Measurements from ENCODE around the gene PRORP. TPM values are rescaled to one million over a fixed set of nuclear protein-coding genes. Genes with fewer than 3 reads are reported as not detected.

The PRORP gene
- total RNA-seq, 4 donors from 2014 or later: 23.6 to 45.4 (median 42.3) TPM

DNA sequence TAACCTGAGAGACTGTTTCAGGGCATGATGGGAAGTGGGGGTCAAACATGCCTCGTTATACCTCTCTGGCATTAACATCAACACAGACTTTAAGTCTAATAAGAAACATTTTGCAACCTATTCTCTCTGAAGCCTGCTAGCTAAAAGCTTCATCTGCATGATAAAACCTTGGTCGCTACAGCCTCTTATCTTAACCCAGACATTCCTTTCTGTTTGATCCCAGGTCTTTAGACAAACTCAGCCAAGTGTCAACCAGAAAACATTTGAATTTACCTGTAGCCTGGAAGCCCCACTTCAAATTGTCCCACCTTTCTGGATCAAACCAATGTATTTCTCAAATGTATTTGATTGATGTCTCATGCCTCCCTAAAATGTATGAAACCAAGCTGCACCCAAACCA lies 9.7 kb upstream of the PRORP start:
- Histone ChIP-seq H3K36me3 (peaks cover 24 to 26% of the 10 kb centered on the region in 2 donors), H3K4me3 (replicated peaks in 1 of 3) (no peak overlapping the region), H3K27me3 (no peaks in the 10 kb centered on the region), H3K4me1 (no peaks in the 10 kb centered on the region), H3K9me3 (no peaks in the 10 kb centered on the region), H3K27ac (no peak overlapping the region)
- 88 to 98% methylated on average over 2 of the region's 2 CpGs for WGBS, 2 donors
- intact Hi-C loops (cut with DNase I): no loop called here
- TF ChIP-seq POLR2A (IDR thresholded peaks at IDR 0.05) (no peak), CTCF (IDR thresholded peaks at IDR 0.05) (no peak)
- no peak for DNase-seq

- intact Hi-C loops (cut with DNase I): no loop called here
- DNase-seq: no peak
- Histone ChIP-seq H3K36me3 (peaks cover 24 to 26% of the 10 kb centered on the region in 2 donors), H3K27ac (no peak overlapping the region), H3K9me3 (no peaks in the 10 kb centered on the region), H3K4me3 (replicated peaks in 1 of 3) (no peak overlapping the region), H3K27me3 (no peaks in the 10 kb centered on the region), H3K4me1 (no peaks in the 10 kb centered on the region)
- 96% methylated on average over 4 of the region's 4 CpGs for WGBS, 2 donors
- TF ChIP-seq POLR2A (IDR thresholded peaks at IDR 0.05) (no peak), CTCF (IDR thresholded peaks at IDR 0.05) (no peak)
Measured at GRCh38 chr14:35113308-35113950, 8.9 kb upstream of the PRORP start.

- no peaks in the 10 kb centered on the region for H3K4me1 ChIP-seq
- TF ChIP-seq CTCF (IDR thresholded peaks at IDR 0.05) (no peak), POLR2A (IDR thresholded peaks at IDR 0.05) (no peak)
- intact Hi-C loops (cut with DNase I): no loop called here
- DNase-seq: no peak
- no peak overlapping the region for H3K27ac ChIP-seq
- no peaks in the 10 kb centered on the region for H3K27me3 ChIP-seq
- 91 to 95% methylated on average over 2 of the region's 2 CpGs for WGBS, 2 donors
- H3K36me3 ChIP-seq: peaks cover 23 to 24% of the 10 kb centered on the region in 2 donors
- H3K4me3 ChIP-seq (replicated peaks in 1 of 3): no peak overlapping the region
- H3K9me3 ChIP-seq: no peaks in the 10 kb centered on the region
Measured at GRCh38 chr14:35114036-35114435, 8.3 kb upstream of the PRORP start.

- H3K4me1 ChIP-seq: peaks cover 0 to 9% of the 10 kb centered on the region in 2 donors
- no peak overlapping the region for H3K4me3 ChIP-seq (replicated peaks in 1 of 3)
- WGBS, 2 donors: 97 to 99% methylated on average over 4 of the region's 4 CpGs
- no peak for DNase-seq
- no peaks in the 10 kb centered on the region for H3K9me3 ChIP-seq
- peaks cover 7 to 9% of the 10 kb centered on the region in 2 donors for H3K36me3 ChIP-seq
- intact Hi-C loops (cut with DNase I): no loop called here
- H3K27ac ChIP-seq: no peak overlapping the region
- TF ChIP-seq CTCF (IDR thresholded peaks at IDR 0.05) (no peak), POLR2A (IDR thresholded peaks at IDR 0.05) (no peak)
- no peaks in the 10 kb centered on the region for H3K27me3 ChIP-seq
Measured at GRCh38 chr14:35116242-35116641, 6.1 kb upstream of the PRORP start.

DNA sequence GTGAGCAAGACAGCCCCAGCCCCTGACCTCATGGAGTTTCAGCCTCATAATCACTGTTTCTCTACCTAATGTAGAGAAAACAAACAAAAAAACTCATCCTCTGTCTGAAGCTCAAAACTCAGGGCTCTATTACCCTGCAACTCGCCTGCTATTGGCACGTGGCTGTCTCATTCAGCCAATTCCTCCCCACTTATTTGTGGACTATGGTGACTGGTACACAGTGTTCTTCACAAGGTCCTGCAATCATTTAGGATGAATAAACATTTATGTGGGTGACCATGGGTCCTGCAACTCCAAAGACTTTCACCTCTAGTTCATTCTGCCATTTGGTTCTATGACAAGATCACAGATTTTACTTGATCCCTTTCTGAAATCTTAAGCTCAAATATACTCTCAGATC lies 5.2 kb upstream of the PRORP start:
- no peaks in the 10 kb centered on the region for H3K27me3 ChIP-seq
- intact Hi-C loops (cut with DNase I): no loop called here
- H3K36me3 ChIP-seq: peaks cover under 1 to 3% of the 10 kb centered on the region in 2 donors
- no peak overlapping the region for H3K27ac ChIP-seq
- no peak overlapping the region for H3K4me3 ChIP-seq (replicated peaks in 1 of 3)
- H3K9me3 ChIP-seq: no peaks in the 10 kb centered on the region
- TF ChIP-seq CTCF (IDR thresholded peaks at IDR 0.05): no peak
- no peak for TF ChIP-seq POLR2A (IDR thresholded peaks at IDR 0.05)
- H3K4me1 ChIP-seq: peaks cover 0 to 9% of the 10 kb centered on the region in 2 donors
- 94 to 96% methylated on average over 2 of the region's 2 CpGs for WGBS, 2 donors
- no peak for DNase-seq

Data from thyroid gland (tissue), 4 donors.